Activated CD4-positive, alpha-beta T cell treated with anti-CD3 and anti-CD28 coated beads for 36 hours (primary cell): ENCODE results near the gene ANO10. TPM values are rescaled to one million over a fixed set of nuclear protein-coding genes. Genes with fewer than 3 reads are reported as not detected.

Experiments used
- ATAC-seq: fragments of 200-7000 bp; cut with Tn5 transposase; one replicate; pipeline ENCODE4 v1.10.0; 2021; ENCODE audit warnings: mild to moderate bottlenecking, moderate library complexity
- CTCF ChIA-PET: fragments of 350-600 bp; sonication (Branson Sonifier 250); formaldehyde crosslinking; loops from one replicate; lab custom pipeline; 2021; ENCODE audit warnings: antibody characterized with exemption; lab: Charles Lee
- POLR2A ChIA-PET: fragments of 350-600 bp; sonication (Branson Sonifier 250); formaldehyde crosslinking; loops from one replicate; lab custom pipeline; 2021; ENCODE audit warnings: antibody characterized with exemption, inconsistent platforms; lab: Charles Lee
- DNase-seq: peaks from one replicate; pipeline ENCODE4 v3.0.0-alpha.2; 2020
- H3K27ac Mint-ChIP-seq: one replicate; pipeline ENCODE4 v1.8.0; 2021; ENCODE audit warnings: mixed read lengths
- H3K27me3 Mint-ChIP-seq: one replicate; pipeline ENCODE4 v1.8.0; 2021; ENCODE audit warnings: mixed read lengths
- H3K36me3 Mint-ChIP-seq: one replicate; pipeline ENCODE4 v1.8.0; 2021; ENCODE audit warnings: low read depth, mixed read lengths
- H3K4me1 Mint-ChIP-seq: one replicate; pipeline ENCODE4 v1.8.0; 2021; ENCODE audit warnings: mixed read lengths
- H3K4me3 Mint-ChIP-seq: one replicate; pipeline ENCODE4 v1.8.0; 2021; ENCODE audit warnings: mild to moderate bottlenecking, moderate library complexity, mixed read lengths
- H3K9me3 Mint-ChIP-seq: one replicate; pipeline ENCODE4 v1.8.0; 2021; ENCODE audit warnings: low read depth, mixed read lengths
- intact Hi-C, 2 experiments: fragments of 100-400 bp; cut with DNase I in 1 of 2; cut with micrococcal nuclease in 1 of 2; formaldehyde crosslinking; loops; one replicate each; pipeline versions ENCODE4 v1.14.2 to v1.15.1; 2022 to 2024; cut with DNase I, micrococcal nuclease
- total RNA-seq, 2 experiments: library from RNA; stranded (reverse); gene quantifications; one replicate each; pipeline ENCODE4 v1.2.3, GENCODE V29; 2021

Gene ANO10
- total RNA-seq, 2 experiments from 2014 or later, result 6.9 to 9.4 TPM

DNA sequence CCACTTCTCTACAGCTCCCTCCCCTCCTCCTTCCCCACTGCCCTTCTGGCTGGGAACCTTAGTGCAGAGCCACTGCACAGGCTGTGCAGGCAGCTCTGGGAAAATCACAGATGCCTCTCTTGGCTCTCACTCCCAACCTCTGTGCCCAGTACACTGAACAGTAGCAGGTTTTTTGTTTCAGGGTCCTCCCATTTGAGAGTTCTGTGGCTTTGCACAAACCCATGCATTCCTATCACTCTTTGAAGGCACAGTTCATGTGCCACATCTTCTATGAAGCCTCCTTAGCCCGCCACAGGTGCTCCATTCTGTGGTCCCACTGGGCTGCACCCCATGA, 231.6 kb downstream of the ANO10 start:
- ChIA-PET POLR2A (no interaction called here), CTCF (interaction anchor here (1.3 kb wide), 1 partner anchor 113 kb away, joined by 5 read pairs; no protein-coding TSS in a partner anchor)
- Mint-ChIP-seq H3K4me1 (peaks cover 47% of the 10 kb centered on the region), H3K36me3 (no peaks in the 10 kb centered on the region), H3K9me3 (peaks cover 2% of the 10 kb centered on the region), H3K27ac (peak overlapping the region; percentile 77), H3K27me3 (no peaks in the 10 kb centered on the region), H3K4me3 (no peak overlapping the region)
- ATAC-seq, result no peak
- DNase-seq, result no peak
- intact Hi-C loops, result loop anchor here in 1 of 2 experiments (5.0 kb wide), 1 partner anchor 232 kb away; the partner anchor contains the start of gene ANO10

DNA sequence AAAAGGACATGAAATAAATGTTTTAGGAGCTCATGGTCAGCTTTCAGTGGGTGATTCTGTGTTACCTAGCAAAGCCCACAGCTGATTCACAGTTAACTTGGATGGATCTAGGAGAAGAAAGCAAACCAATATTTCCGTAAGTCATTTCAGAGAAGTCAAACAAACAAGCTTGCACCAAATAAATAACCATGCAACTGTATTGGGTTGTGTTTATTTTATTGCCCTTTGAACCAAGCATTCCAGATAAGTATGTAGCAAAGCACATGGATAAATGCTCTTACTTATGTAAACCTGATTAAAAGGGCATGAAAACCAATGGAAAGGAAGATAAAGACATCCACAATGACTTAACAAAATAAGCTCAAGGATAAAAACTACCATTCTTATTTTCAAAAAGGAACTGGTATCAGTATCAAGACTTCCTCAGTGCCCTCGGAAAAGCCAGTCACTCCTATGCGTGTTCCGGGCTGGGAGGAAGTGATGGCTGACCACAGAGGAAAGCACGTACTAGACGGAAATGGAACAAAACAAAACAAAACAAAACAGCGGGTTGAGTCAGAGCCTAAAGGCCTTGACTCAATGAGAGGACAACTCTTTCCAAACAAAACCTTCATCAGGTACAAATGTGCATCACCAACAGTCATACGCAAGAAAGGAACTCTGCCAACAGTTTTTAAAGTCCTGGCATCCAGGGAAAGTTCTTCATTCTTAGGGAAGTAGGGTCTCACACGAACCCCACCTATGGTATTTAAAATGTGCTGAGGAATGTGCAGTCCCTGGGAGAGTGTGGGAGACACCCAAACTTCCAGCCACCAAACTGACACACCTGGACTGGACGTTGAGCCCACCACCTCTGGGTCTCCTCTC, 232.2 kb downstream of the ANO10 start:
- DNase-seq, result peak; percentile 81
- H3K36me3 Mint-ChIP-seq, result no peaks in the 10 kb centered on the region
- peak; percentile 94 for ATAC-seq
- POLR2A ChIA-PET, result no interaction called here
- intact Hi-C loops, result loop anchor here (1.0 to 5.0 kb wide), 5 partner anchors 103 to 233 kb away; partner anchors contain the start of genes ANO10 (in 1 of the 2) and SNRK (in 1 of the 2)
- CTCF ChIA-PET, result interaction anchor here (0.7 to 2.5 kb wide), 9 partner anchors 9 to 841 kb away, joined by 3 to 11 read pairs (median 5); no protein-coding TSS in a partner anchor
- H3K27ac Mint-ChIP-seq, result peak overlapping the region; percentile 77
- peaks cover 2% of the 10 kb centered on the region for H3K9me3 Mint-ChIP-seq
- no peaks in the 10 kb centered on the region for H3K27me3 Mint-ChIP-seq
- peaks cover 47% of the 10 kb centered on the region for H3K4me1 Mint-ChIP-seq
- peak overlapping the region; percentile 7 for H3K4me3 Mint-ChIP-seq

DNA sequence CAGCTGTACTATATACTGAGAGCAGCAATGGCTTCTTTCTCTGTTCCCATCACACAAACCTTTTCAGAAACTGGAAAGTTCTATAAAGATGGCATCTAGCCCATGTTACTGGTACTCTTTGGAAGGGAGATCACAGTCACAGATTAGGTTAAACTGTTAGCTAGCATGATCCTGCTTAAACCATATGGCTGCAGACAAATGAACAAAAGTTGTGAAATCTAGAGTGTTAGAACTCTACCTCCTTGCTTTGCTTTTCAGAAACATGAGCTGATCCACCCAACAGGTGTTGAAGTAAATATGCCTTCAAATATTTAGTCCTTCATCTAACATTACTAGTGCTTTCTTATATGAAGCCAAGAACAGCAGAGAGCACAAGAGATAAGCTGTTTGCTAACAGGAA, 232.9 kb downstream of the ANO10 start:
- H3K4me1 Mint-ChIP-seq, result peaks cover 45% of the 10 kb centered on the region

DNA sequence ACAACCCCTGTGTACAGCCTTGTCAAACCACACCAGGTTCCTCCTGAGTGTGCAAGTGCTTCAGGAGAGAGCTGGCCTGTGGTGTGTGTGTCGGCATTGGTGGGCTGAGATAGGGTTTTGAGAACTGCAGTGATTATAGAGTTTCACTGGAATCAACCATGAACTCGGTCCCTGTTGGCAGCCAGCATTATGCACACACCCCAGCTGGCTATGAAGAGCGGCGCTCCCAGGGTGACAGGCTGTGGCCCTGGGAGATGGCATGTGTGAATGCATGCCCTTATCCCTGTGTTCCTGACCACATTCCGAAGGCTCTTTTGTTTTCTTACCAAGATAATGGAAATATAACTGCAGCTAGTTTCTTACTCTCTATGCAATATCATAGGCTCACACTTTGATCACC, 233.6 kb downstream of the ANO10 start:
- intact Hi-C loops, result loop anchor here (2.0 to 5.0 kb wide), 3 partner anchors 101 to 134 kb away; partner anchors contain the start of gene SNRK (in 1 of the 2)
- no peak for DNase-seq
- Mint-ChIP-seq H3K36me3 (no peaks in the 10 kb centered on the region), H3K4me1 (peaks cover 44% of the 10 kb centered on the region), H3K4me3 (no peak overlapping the region), H3K27me3 (no peaks in the 10 kb centered on the region), H3K27ac (no peak overlapping the region), H3K9me3 (peaks cover under 1% of the 10 kb centered on the region)
- CTCF ChIA-PET, result interaction anchor here (1.0 to 2.5 kb wide), 4 partner anchors 8 to 227 kb away, joined by 3 to 11 read pairs (median 4); no protein-coding TSS in a partner anchor
- ATAC-seq, result no peak
- POLR2A ChIA-PET, result interaction anchor here (0.6 kb wide), 1 partner anchor 39 kb away, joined by 3 read pairs; no protein-coding TSS in a partner anchor

More for the DNA sequence above, 232.9 kb downstream of the ANO10 start:
- POLR2A ChIA-PET, result interaction anchor here (0.6 kb wide), 1 partner anchor 40 kb away, joined by 3 read pairs; no protein-coding TSS in a partner anchor
- H3K27me3 Mint-ChIP-seq, result no peaks in the 10 kb centered on the region
- peak overlapping the region; percentile 77 for H3K27ac Mint-ChIP-seq
- intact Hi-C loops, result loop anchor here (1.0 to 5.0 kb wide), 4 partner anchors 102 to 133 kb away; partner anchors contain the start of gene SNRK (in 1 of the 2)
- H3K9me3 Mint-ChIP-seq, result peaks cover 2% of the 10 kb centered on the region
- no peak overlapping the region for H3K4me3 Mint-ChIP-seq
- CTCF ChIA-PET, result interaction anchor here (0.5 to 2.5 kb wide), 11 partner anchors 9 to 1255 kb away, joined by 3 to 11 read pairs (median 3); no protein-coding TSS in a partner anchor
- no peak for ATAC-seq
- no peaks in the 10 kb centered on the region for H3K36me3 Mint-ChIP-seq
- DNase-seq, result no peak

DNA sequence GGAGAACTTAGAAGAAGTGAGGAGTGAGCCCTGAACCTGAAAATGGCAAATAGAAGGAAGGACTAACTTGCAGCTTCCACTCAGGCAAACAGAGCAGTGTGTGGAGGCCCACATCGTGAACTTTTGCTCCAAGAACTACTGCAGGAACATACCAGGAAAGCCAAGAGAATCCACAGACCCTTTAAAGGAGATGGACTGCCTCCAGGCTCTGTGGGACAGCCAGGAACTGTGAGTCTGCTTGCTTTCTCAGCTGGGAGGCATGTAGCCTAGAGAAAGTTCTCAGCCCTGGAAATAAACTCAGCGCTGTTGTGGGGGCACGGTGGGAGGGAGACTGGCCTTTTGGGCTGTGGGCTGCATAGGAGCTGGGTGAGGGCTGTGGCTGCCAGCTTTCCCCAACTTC, 242.5 kb downstream of the ANO10 start:
- ATAC-seq, result no peak
- Mint-ChIP-seq H3K36me3 (no peaks in the 10 kb centered on the region), H3K27ac (no peak overlapping the region), H3K4me3 (no peak overlapping the region), H3K27me3 (no peaks in the 10 kb centered on the region), H3K9me3 (no peaks in the 10 kb centered on the region), H3K4me1 (peaks cover 15% of the 10 kb centered on the region)
- ChIA-PET CTCF (interaction anchor here (1.0 to 2.2 kb wide), 4 partner anchors 9 to 418 kb away, joined by 3 to 11 read pairs (median 5); no protein-coding TSS in a partner anchor), POLR2A (no interaction called here)
- intact Hi-C loops, result loop anchor here (2.0 to 5.0 kb wide), 3 partner anchors 92 to 419 kb away; partner anchors contain the start of gene SNRK (in 2 of the 2)
- no peak for DNase-seq

DNA sequence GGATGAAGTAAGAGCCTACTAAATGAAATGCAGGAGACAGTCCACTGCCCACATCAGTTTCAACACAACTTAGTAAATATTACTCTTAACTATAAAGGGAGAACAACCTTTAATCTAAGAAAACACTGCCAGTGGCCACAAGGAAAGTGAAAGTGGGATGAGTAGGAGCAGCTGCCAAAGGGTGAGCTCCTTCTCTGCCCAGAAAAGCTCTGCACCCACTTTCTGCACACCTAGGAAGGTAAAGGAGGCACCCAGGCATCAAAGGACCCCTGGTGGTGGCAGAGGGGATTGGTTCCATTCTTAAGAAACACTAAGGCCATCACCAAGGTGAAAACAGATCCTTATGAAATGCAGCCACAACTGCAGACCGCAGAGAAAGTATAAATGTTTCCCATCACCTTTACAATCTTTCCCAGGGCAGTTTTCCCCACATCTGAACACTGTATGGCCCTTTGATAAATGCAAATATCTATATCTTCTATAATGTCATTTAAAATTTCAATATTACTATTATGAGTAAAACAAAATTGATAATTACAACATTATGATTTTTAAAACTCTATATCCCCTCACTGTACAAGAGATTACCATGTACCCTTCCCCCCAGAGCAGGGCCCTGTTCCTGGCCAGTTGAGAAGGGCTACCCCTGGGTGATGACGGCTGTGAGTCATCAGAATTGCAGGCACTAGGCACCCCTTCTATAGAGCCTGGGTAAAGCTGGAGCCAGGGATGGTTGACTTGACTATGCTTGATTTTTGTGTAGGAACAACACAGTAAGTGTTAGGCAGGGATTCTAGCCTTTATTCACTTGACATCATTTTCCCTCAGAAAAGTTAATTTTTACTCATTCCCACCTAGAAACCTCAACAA, 243.5 kb downstream of the ANO10 start:
- H3K9me3 Mint-ChIP-seq, result no peaks in the 10 kb centered on the region
- no peak overlapping the region for H3K4me3 Mint-ChIP-seq
- no peaks in the 10 kb centered on the region for H3K27me3 Mint-ChIP-seq
- ChIA-PET CTCF (interaction anchor here (0.6 to 2.0 kb wide), 12 partner anchors 11 to 417 kb away, joined by 3 to 11 read pairs (median 4); no protein-coding TSS in a partner anchor), POLR2A (no interaction called here)
- H3K4me1 Mint-ChIP-seq, result peaks cover 15% of the 10 kb centered on the region
- no peak overlapping the region for H3K27ac Mint-ChIP-seq
- ATAC-seq (peak; percentile 97), DNase-seq (peak; percentile 80)
- H3K36me3 Mint-ChIP-seq, result no peaks in the 10 kb centered on the region
- intact Hi-C loops, result loop anchor here (1.0 to 5.0 kb wide), 6 partner anchors 91 to 418 kb away; partner anchors contain the start of gene SNRK (in 2 of the 2)

DNA sequence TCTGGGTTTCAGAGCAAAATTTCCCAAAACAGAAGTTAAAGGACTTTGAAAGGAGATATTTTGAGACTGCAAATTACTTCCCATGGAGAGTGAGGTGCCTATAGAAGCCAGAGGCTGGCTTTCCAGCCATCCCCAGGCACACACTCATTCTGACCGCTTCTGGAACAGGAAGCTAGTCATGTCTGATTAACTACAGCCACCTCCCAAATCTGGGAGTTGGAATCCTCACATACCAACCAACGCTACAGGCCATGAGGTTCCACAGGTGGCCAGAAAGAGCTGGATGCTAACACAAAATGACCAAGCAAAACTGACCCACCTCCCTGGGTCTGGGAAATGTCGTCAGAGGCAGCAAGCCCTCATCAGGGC, 248.3 kb downstream of the ANO10 start:
- DNase-seq (no peak), ATAC-seq (no peak)
- H3K9me3 Mint-ChIP-seq, result no peaks in the 10 kb centered on the region
- no peaks in the 10 kb centered on the region for H3K27me3 Mint-ChIP-seq
- intact Hi-C loops, result no loop called here
- no peak overlapping the region for H3K4me3 Mint-ChIP-seq
- ChIA-PET POLR2A (interaction anchor here (0.9 kb wide), 1 partner anchor 83 kb away, joined by 3 read pairs; no protein-coding TSS in a partner anchor), CTCF (interaction anchor here (1.3 kb wide), 2 partner anchors 15 to 412 kb away, joined by 4 to 5 read pairs; no protein-coding TSS in a partner anchor)
- no peak overlapping the region for H3K27ac Mint-ChIP-seq
- H3K4me1 Mint-ChIP-seq, result peaks cover 11% of the 10 kb centered on the region
- H3K36me3 Mint-ChIP-seq, result no peaks in the 10 kb centered on the region

DNA sequence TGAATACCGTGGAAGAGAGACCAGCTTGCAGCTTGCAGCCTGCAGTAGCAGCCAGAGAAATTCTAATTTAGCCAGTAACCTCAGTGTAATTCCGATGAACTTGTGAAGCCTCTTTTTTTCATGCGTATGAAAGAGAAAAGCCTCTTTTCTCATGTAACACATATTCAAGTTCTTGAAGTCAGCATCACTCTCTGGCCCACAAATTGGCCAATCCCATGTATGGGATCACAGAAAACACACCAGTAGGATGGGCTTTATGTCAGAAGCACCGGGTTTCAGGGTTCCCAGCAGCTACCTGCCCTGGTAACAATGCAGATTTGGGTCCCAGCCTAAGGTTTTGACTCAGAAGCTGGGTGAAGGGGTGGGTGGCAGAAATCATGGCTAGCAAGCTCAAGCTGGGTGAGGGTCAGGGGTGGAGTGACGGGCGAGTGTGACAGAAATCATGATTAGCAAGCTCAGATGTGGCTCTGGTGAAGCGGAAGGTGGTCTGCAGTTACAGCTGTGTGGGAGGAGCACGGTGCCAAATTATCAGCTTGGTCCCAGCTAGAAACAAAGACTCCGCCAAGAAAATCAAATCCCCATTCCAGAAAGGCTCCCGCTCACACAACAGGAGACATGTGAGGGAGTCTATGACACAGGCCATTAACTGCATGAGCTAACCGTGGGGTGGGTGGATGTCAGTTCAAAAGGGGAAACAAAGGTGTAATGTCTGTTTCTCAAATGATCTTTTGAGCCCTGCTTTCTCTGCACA, 248.8 kb downstream of the ANO10 start:
- Mint-ChIP-seq H3K4me3 (no peak overlapping the region), H3K9me3 (no peaks in the 10 kb centered on the region), H3K36me3 (no peaks in the 10 kb centered on the region), H3K27ac (no peak overlapping the region), H3K27me3 (no peaks in the 10 kb centered on the region), H3K4me1 (peaks cover 6% of the 10 kb centered on the region)
- no peak for DNase-seq
- no peak for ATAC-seq
- intact Hi-C loops, result no loop called here
- CTCF ChIA-PET, result interaction anchor here (0.7 to 1.3 kb wide), 3 partner anchors 16 to 666 kb away, joined by 3 to 5 read pairs (median 4); no protein-coding TSS in a partner anchor
- POLR2A ChIA-PET, result interaction anchor here (0.9 kb wide), 1 partner anchor 83 kb away, joined by 3 read pairs; no protein-coding TSS in a partner anchor

DNA sequence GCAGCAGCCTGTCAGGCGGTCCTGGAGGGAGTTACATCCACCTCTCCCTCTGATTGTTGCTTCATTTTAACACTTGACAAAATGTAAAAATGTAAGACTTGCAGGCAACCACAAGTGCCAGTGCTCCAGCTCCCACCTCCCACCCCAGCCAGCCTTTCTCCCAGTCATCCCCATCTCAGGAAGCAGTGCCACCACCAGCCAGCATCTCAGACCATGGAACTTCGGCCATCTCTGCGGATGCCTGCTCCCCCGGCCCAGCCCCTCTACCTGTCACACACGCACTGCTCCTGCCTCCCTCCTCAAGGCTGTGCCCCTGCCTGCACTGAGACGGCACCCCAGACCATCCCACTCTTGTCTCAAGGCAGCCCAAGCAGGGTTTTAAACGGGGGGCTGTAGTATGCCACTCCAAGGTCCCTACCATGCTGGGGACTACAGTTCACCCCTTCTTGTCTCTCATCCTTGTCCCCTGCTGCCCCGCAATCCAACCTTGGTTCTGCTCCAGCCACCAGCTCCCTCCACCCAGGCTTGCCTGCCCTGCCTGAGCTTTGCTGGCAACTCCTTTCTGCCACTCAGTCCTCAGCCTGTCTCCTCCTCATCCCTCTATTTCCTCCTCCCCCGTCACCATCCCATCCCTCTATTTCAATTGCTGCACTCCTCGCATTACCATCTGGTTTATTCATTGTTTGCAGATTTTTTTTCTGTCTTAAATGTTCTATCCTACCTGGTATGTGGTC, 249.6 kb downstream of the ANO10 start:
- Mint-ChIP-seq H3K9me3 (no peaks in the 10 kb centered on the region), H3K4me3 (no peak overlapping the region), H3K27ac (no peak overlapping the region), H3K4me1 (no peaks in the 10 kb centered on the region), H3K36me3 (no peaks in the 10 kb centered on the region), H3K27me3 (no peaks in the 10 kb centered on the region)
- ChIA-PET CTCF (interaction anchor here (0.7 to 1.3 kb wide), 5 partner anchors 17 to 667 kb away, joined by 3 to 5 read pairs (median 3); no protein-coding TSS in a partner anchor), POLR2A (interaction anchor here (0.9 kb wide), 1 partner anchor 82 kb away, joined by 3 read pairs; no protein-coding TSS in a partner anchor)
- ATAC-seq (no peak), DNase-seq (no peak)
- intact Hi-C loops, result no loop called here
